Hepatocyte (in vitro differentiated cells): ENCODE results near the gene ADH5.

Source experiments
- EZH2 ChIP-seq: fragments of 200-600 bp; sonication (generic); IDR thresholded peaks from 2 replicates; pipeline ENCODE4 v1.6.1; 2016; ENCODE audit warnings: antibody characterized with exemption, mild to moderate bottlenecking, borderline replicate concordance
- EZH2phosphoT487 ChIP-seq: fragments of 200-600 bp; sonication (generic); IDR thresholded peaks from one replicate; pipeline ENCODE4 v1.6.1; 2018; ENCODE audit warnings: antibody characterized with exemption, mild to moderate bottlenecking, low read depth, moderate library complexity; ENCODE audit not compliant: unreplicated experiment, severe bottlenecking
- TF ChIP-seq, protein P1 (sequence below): fragments of 200-600 bp; sonication (generic); IDR thresholded peaks from 2 replicates; pipeline ENCODE4 v1.5.1; 2016; ENCODE audit warnings: antibody characterized with exemption, mild to moderate bottlenecking; ENCODE audit not compliant: poor library complexity

DNA sequence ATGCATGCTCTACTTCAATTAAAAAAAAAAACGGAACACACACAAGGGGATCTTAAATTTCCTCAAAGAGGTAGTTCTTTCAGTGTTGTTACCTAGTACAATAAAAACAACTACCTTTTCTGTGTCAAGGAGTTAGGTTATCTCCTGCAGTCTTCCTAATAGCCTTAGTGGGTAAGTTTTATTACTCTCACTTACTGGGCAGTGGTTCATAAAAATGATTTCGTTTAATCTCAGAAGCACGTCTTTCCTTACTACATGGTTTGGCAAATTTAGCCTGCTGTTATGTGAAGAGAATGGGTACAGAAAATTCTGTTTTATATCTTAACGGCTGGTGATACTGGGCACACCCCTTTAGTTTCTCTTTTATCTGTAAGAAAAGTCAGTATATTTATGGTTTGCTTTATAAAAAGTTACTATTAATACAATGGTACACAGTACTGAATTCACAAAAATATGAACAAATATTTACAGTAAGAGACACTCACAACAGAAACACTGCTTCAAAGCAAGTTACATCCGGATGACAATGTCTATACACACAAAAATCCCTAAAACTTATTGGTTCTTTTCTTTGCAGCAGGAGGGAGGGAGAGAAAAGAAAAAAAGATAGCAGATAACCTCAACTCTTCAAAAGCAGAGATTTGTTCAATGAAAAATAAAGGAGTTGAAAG, 8.8 kb downstream of the ADH5 start:
- TF ChIP-seq, protein P1, sequence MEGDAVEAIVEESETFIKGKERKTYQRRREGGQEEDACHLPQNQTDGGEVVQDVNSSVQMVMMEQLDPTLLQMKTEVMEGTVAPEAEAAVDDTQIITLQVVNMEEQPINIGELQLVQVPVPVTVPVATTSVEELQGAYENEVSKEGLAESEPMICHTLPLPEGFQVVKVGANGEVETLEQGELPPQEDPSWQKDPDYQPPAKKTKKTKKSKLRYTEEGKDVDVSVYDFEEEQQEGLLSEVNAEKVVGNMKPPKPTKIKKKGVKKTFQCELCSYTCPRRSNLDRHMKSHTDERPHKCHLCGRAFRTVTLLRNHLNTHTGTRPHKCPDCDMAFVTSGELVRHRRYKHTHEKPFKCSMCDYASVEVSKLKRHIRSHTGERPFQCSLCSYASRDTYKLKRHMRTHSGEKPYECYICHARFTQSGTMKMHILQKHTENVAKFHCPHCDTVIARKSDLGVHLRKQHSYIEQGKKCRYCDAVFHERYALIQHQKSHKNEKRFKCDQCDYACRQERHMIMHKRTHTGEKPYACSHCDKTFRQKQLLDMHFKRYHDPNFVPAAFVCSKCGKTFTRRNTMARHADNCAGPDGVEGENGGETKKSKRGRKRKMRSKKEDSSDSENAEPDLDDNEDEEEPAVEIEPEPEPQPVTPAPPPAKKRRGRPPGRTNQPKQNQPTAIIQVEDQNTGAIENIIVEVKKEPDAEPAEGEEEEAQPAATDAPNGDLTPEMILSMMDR = no peak
- TF ChIP-seq EZH2phosphoT487 = no peak
- TF ChIP-seq EZH2 = no peak
